Measurements from ENCODE around the gene SPG11.
"Not testable (repeated sequence)": the region's sequence is repeated elsewhere in the genome, so short reads cannot be mapped to it uniquely, and the experiment has no call there.

SPG11 gene

GRCh38 chr15:44554934-44555723 is 108.3 kb downstream of the SPG11 start:
- Histone ChIP-seq H3K4me3 (ENCODE audit: low read length) (no peak overlapping the region), H3F3A (ENCODE audit: insufficient read depth, low read length) (0 out of 2 replicates have a peak, but pooled peaks cover 3% of the 10 kb centered on the region), H3K27me3 (replicated peaks; ENCODE audit: insufficient read depth, low read length) (no peaks in the 10 kb centered on the region), H3K9me3 (replicated peaks; ENCODE audit: insufficient read depth, low read length) (no peaks in the 10 kb centered on the region), H3K27ac (ENCODE audit: low read length) (no peak overlapping the region), H3K9me2 (replicated peaks; ENCODE audit: insufficient read depth, low read length) (no peaks in the 10 kb centered on the region), H3K4me2 (ENCODE audit: low read depth, low read length) (no peak overlapping the region), H2AFZ (ENCODE audit: low read length) (no peak overlapping the region), H3K4me1 (ENCODE audit: low read length) (no peaks in the 10 kb centered on the region), H3K36me3 (replicated peaks; ENCODE audit: insufficient read depth, low read length) (peaks cover 20% of the 10 kb centered on the region; the same call in 1 of the 2 replicates), H4K20me1 (ENCODE audit: insufficient read depth, low read length) (no peaks in the 10 kb centered on the region), H3K9ac (ENCODE audit: low read length) (no peak overlapping the region), H3K79me2 (ENCODE audit: low read length) (peaks cover 60% of the 10 kb centered on the region)
- no peak for TF ChIP-seq EZH2 (optimal IDR thresholded peaks at IDR 0.05; ENCODE audit: low read depth, low read length)
- no peak for TF ChIP-seq CTCF (IDR thresholded peaks at IDR 0.05; ENCODE audit: low read length)
- no peak for DNase-seq

DNA sequence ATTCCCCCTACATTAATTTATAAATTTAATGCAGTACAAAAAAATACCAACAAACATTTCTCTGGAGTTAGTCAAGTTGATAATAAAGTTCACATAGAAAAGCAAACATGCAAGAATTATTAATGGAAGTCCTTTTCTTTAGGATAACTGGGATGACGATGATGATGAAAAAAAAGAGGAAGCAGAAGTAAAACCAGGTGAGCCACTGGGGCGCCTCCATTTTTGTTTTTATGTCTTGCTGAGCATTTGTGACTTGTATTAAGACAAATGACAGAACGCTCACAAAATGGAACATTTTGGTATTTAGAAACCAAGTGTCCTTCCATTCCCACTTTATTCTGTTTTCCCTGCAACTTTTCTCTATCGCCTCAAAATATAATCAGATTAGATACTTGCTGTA is 112.7 kb downstream of the SPG11 start:
- Histone ChIP-seq H3F3A (ENCODE audit: insufficient read depth, low read length) (peaks cover 11% of the 10 kb centered on the region), H2AFZ (ENCODE audit: low read length) (no peak overlapping the region), H3K9me3 (replicated peaks; ENCODE audit: insufficient read depth, low read length) (no peaks in the 10 kb centered on the region), H3K9ac (ENCODE audit: low read length) (no peak overlapping the region), H3K79me2 (ENCODE audit: low read length) (peaks cover 80% of the 10 kb centered on the region), H3K27me3 (replicated peaks; ENCODE audit: insufficient read depth, low read length) (no peaks in the 10 kb centered on the region), H4K20me1 (ENCODE audit: insufficient read depth, low read length) (peaks cover 13% of the 10 kb centered on the region), H3K4me1 (ENCODE audit: low read length) (peaks cover 8% of the 10 kb centered on the region), H3K27ac (ENCODE audit: low read length) (no peak overlapping the region), H3K9me2 (replicated peaks; ENCODE audit: insufficient read depth, low read length) (no peaks in the 10 kb centered on the region), H3K4me3 (ENCODE audit: low read length) (no peak overlapping the region), H3K4me2 (ENCODE audit: low read depth, low read length) (no peak overlapping the region), H3K36me3 (replicated peaks; ENCODE audit: insufficient read depth, low read length) (no peaks in the 10 kb centered on the region; the same call in 1 of the 2 replicates)
- DNase-seq: no peak
- TF ChIP-seq EZH2 (optimal IDR thresholded peaks at IDR 0.05; ENCODE audit: low read depth, low read length): no peak
- no peak for TF ChIP-seq CTCF (IDR thresholded peaks at IDR 0.05; ENCODE audit: low read length)
- TF ChIP-seq EZH2phosphoT487 (IDR thresholded peaks at IDR 0.05; ENCODE audit: low read length): no peak

GRCh38 chr15:44550256-44550655 is 113.2 kb downstream of the SPG11 start:
- Histone ChIP-seq H3K79me2 (ENCODE audit: low read length) (peaks cover 80% of the 10 kb centered on the region), H3K4me1 (ENCODE audit: low read length) (peaks cover 13% of the 10 kb centered on the region), H3K4me3 (ENCODE audit: low read length) (no peak overlapping the region), H3K27ac (ENCODE audit: low read length) (no peak overlapping the region), H3K9ac (ENCODE audit: low read length) (no peak overlapping the region), H3F3A (ENCODE audit: insufficient read depth, low read length) (peaks cover 16% of the 10 kb centered on the region), H3K4me2 (ENCODE audit: low read depth, low read length) (no peak overlapping the region), H4K20me1 (ENCODE audit: insufficient read depth, low read length) (peaks cover 18% of the 10 kb centered on the region), H2AFZ (ENCODE audit: low read length) (no peak overlapping the region), H3K9me2 (replicated peaks; ENCODE audit: insufficient read depth, low read length) (no peaks in the 10 kb centered on the region), H3K36me3 (replicated peaks; ENCODE audit: insufficient read depth, low read length) (no peaks in the 10 kb centered on the region; the same call in 1 of the 2 replicates), H3K27me3 (replicated peaks; ENCODE audit: insufficient read depth, low read length) (no peaks in the 10 kb centered on the region), H3K9me3 (replicated peaks; ENCODE audit: insufficient read depth, low read length) (no peaks in the 10 kb centered on the region)
- no peak for DNase-seq
- TF ChIP-seq CTCF (IDR thresholded peaks at IDR 0.05; ENCODE audit: low read length) (peak; percentile 34), EZH2 (optimal IDR thresholded peaks at IDR 0.05; ENCODE audit: low read depth, low read length) (no peak)

- H3K9me2 ChIP-seq (replicated peaks; ENCODE audit: insufficient read depth, low read length); H3K9me3 ChIP-seq (replicated peaks; ENCODE audit: insufficient read depth, low read length); H3K27ac ChIP-seq (ENCODE audit: low read length); H3K4me3 ChIP-seq (ENCODE audit: low read length); H3K9ac ChIP-seq (ENCODE audit: low read length); H3K27me3 ChIP-seq (replicated peaks; ENCODE audit: insufficient read depth, low read length); H3K36me3 ChIP-seq (replicated peaks; ENCODE audit: insufficient read depth, low read length); DNase-seq; H2AFZ ChIP-seq (ENCODE audit: low read length); H3K4me2 ChIP-seq (ENCODE audit: low read depth, low read length): not testable (repeated sequence)
- peaks cover 21% of the 10 kb centered on the region for H4K20me1 ChIP-seq (ENCODE audit: insufficient read depth, low read length)
- peaks cover 16% of the 10 kb centered on the region for H3K4me1 ChIP-seq (ENCODE audit: low read length)
- H3K79me2 ChIP-seq (ENCODE audit: low read length): peaks cover 81% of the 10 kb centered on the region
- H3F3A ChIP-seq (ENCODE audit: insufficient read depth, low read length): peaks cover 21% of the 10 kb centered on the region
Measured at GRCh38 chr15:44549152-44549551, 114.3 kb downstream of the SPG11 start.

Data from MM.1S (cell line).